K562 (cell line): Measurements from ENCODE around the gene NDUFC2. TPM values are rescaled to one million over a fixed set of nuclear protein-coding genes. Genes with fewer than 3 reads are reported as not detected.

Source experiments
- ADNP ChIP-seq: fragments of 200-800 bp; sonication (Bioruptor generic); IDR thresholded peaks from 2 replicates; pipeline ENCODE4 v1.6.1; 2016; ENCODE audit warnings: missing genetic modification characterization, missing compliant biosample characterization
- ASH1L ChIP-seq: fragments of 450-650 bp; IDR thresholded peaks from 2 replicates; pipeline ENCODE4 v1.6.1; 2018; ENCODE audit warnings: borderline replicate concordance, mild to moderate bottlenecking, low read depth; ENCODE audit not compliant: partially characterized antibody
- FIP1L1 ChIP-seq: fragments of 200-400 bp; formaldehyde crosslinking; IDR thresholded peaks from 2 replicates; pipeline ENCODE4 v1.6.1; 2018; ENCODE audit warnings: mild to moderate bottlenecking, low read depth, low read length; ENCODE audit not compliant: poor library complexity, severe bottlenecking
- HDGF ChIP-seq: fragments of 450-650 bp; IDR thresholded peaks from 2 replicates; pipeline ENCODE4 v1.6.1; 2016
- JUN ChIP-seq, 2 experiments: sonication (generic) in 1 of 2; formaldehyde crosslinking in 1 of 2; IDR thresholded peaks; 2 replicates each; pipeline versions ENCODE4 v1.6.1 to v1.8.0; 2012 to 2022; ENCODE audit warnings: borderline replicate concordance in 2 of 2, mild to moderate bottlenecking in 2 of 2, improper control_type of control experiment in 1 of 2, low read depth in 1 of 2, low read length in 1 of 2, missing genetic modification reagents in 1 of 2
- MYNN ChIP-seq, 2 experiments: sonication (generic); formaldehyde crosslinking in 1 of 2; IDR thresholded peaks; 2 replicates each; pipeline versions ENCODE4 v1.5.0 to v1.6.1; 2016 to 2020; ENCODE audit warnings: antibody characterized with exemption in 1 of 2, missing genetic modification reagents in 1 of 2
- POLR2A ChIP-seq: fragments of 450-650 bp; conservative IDR thresholded peaks from 2 replicates; pipeline ENCODE4 v1.6.1; 2016
- RCOR1 ChIP-seq, 2 experiments: IDR thresholded peaks; 2 replicates each; pipeline ENCODE4 v1.6.1; 2012; ENCODE audit warnings: low read depth in 2 of 2, low read length in 2 of 2, borderline replicate concordance in 1 of 2, improper control_type of control experiment in 1 of 2
- SUPT5H ChIP-seq: fragments of 450-650 bp; IDR thresholded peaks from 2 replicates; pipeline ENCODE4 v1.6.1; 2016
- polyA plus RNA-seq, 8 experiments: library from polyadenylated mRNA; depleted of rRNA in 4 of 8; stranded (reverse) in 5 of 8; unstranded in 3 of 8; fragments of >200 nt; fragmentation: Nextera tagmentation in 2 of 8; fragmentation: Illumina TruSeq in 1 of 8; extraction: Ambion mirVana in 2 of 8; extraction: Trizol in 1 of 8; gene quantifications; 2 replicates each; pipeline versions ENCODE4 v1.2.1 to v1.2.3, GENCODE V29; 2011 to 2014; ENCODE audit warnings: inconsistent platforms in 1 of 8, missing spikeins in 1 of 8
- total RNA-seq, 7 experiments: library from RNA; depleted of rRNA in 6 of 7; stranded (reverse); fragments of >200 nt in 6 of 7; fragmentation: Illumina TruSeq in 2 of 7; extraction: Trizol in 2 of 7; gene quantifications; 2 replicates each; pipeline versions ENCODE4 v1.2.1 to v1.2.3, GENCODE V29; 2011 to 2021; ENCODE audit warnings: low replicate concordance in 1 of 7
- TF ChIP-seq, protein P1 (sequence below): fragments of 250-450 bp; sonication (Bioruptor Pico); IDR thresholded peaks from 2 replicates; pipeline ENCODE4 v1.5.0; 2020; ENCODE audit warnings: mild to moderate bottlenecking
- TF ChIP-seq, protein P2 (sequence below), 2 experiments: fragments of 450-650 bp; formaldehyde crosslinking in 1 of 2; IDR thresholded peaks; 2 replicates each; pipeline versions ENCODE4 v1.4.0 to v1.6.1; 2014 to 2020; ENCODE audit warnings: mild to moderate bottlenecking in 2 of 2, borderline replicate concordance in 1 of 2, low read depth in 1 of 2
- TF ChIP-seq, protein P3 (sequence below): fragments of 250-450 bp; sonication (Bioruptor Pico); IDR thresholded peaks from 2 replicates; pipeline ENCODE4 v1.8.0; 2022; ENCODE audit warnings: inconsistent platforms, mild to moderate bottlenecking, moderate library complexity, borderline replicate concordance
- TF ChIP-seq, protein P4 (sequence below): fragments of 450-650 bp; conservative IDR thresholded peaks from 2 replicates; pipeline ENCODE4 v1.6.1; 2016; ENCODE audit warnings: missing genetic modification characterization, low read depth, mild to moderate bottlenecking, missing compliant biosample characterization, moderate library complexity

The NDUFC2 gene
- total and polyA plus RNA-seq, 9 of the 15 experiments (the other 6 are each of a cell fraction or from before 2014, with no cell fraction given): 168 to 1,119 (median 442) TPM

DNA sequence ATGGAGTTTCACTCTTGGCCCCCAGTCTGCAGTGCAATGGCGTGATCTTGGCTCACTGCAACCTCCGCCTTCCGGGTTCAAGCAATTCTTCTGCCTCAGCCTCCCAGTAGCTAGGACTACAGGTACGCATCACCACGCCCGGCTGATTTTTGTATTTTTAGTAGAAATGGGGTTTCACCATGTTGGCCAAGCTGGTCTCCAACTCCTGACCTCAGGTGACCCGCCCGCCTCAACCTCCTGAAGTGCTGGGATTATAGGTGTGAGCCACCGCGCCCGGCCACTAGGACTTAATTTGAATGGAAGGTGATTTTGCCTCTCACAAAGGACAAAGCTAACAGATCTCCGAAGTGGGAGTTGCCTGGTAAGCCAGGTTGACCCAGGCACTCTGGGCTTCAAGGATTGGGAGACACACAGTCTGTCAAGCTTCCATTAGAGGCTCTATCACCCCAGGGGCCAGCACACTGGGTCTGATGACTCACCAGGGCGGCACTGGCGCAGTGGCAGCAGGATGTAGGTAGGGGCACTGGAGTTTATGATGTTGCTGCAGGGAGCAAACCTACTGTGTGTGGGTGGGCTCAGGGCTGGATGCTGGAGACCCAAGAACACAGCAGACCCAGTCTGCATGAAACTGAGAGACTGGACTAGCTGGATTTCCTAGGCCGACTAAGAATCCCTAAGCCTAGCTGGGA, 38.8 kb downstream of the NDUFC2 start (continued):
- TF ChIP-seq RCOR1 (IDR thresholded peaks at IDR 0.05; ENCODE audit: borderline replicate concordance in 1 of 2, low read depth in 2 of 2, low read length in 2 of 2): no peak
- TF ChIP-seq, protein P1, sequence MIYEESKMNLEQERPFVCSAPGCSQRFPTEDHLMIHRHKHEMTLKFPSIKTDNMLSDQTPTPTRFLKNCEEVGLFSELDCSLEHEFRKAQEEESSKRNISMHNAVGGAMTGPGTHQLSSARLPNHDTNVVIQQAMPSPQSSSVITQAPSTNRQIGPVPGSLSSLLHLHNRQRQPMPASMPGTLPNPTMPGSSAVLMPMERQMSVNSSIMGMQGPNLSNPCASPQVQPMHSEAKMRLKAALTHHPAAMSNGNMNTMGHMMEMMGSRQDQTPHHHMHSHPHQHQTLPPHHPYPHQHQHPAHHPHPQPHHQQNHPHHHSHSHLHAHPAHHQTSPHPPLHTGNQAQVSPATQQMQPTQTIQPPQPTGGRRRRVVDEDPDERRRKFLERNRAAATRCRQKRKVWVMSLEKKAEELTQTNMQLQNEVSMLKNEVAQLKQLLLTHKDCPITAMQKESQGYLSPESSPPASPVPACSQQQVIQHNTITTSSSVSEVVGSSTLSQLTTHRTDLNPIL (CRISPR knock-in tag): no peak
- TF ChIP-seq FIP1L1: no peak
- TF ChIP-seq SUPT5H: no peak
- TF ChIP-seq HDGF: no peak
- peak; percentile 64 for TF ChIP-seq POLR2A
- 0 out of 2 replicates have a peak, but pooled peaks have one; percentile 24 for TF ChIP-seq MYNN (IDR thresholded peaks at IDR 0.05)
- no peak for TF ChIP-seq MYNN (CRISPR knock-in tag; IDR thresholded peaks at IDR 0.05)
- TF ChIP-seq, protein P2, sequence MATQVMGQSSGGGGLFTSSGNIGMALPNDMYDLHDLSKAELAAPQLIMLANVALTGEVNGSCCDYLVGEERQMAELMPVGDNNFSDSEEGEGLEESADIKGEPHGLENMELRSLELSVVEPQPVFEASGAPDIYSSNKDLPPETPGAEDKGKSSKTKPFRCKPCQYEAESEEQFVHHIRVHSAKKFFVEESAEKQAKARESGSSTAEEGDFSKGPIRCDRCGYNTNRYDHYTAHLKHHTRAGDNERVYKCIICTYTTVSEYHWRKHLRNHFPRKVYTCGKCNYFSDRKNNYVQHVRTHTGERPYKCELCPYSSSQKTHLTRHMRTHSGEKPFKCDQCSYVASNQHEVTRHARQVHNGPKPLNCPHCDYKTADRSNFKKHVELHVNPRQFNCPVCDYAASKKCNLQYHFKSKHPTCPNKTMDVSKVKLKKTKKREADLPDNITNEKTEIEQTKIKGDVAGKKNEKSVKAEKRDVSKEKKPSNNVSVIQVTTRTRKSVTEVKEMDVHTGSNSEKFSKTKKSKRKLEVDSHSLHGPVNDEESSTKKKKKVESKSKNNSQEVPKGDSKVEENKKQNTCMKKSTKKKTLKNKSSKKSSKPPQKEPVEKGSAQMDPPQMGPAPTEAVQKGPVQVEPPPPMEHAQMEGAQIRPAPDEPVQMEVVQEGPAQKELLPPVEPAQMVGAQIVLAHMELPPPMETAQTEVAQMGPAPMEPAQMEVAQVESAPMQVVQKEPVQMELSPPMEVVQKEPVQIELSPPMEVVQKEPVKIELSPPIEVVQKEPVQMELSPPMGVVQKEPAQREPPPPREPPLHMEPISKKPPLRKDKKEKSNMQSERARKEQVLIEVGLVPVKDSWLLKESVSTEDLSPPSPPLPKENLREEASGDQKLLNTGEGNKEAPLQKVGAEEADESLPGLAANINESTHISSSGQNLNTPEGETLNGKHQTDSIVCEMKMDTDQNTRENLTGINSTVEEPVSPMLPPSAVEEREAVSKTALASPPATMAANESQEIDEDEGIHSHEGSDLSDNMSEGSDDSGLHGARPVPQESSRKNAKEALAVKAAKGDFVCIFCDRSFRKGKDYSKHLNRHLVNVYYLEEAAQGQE (IDR thresholded peaks at IDR 0.05; ENCODE audit: borderline replicate concordance): no peak
- TF ChIP-seq, protein P2 (CRISPR knock-in tag; IDR thresholded peaks at IDR 0.05; ENCODE audit: low read depth): no peak
- no peak for TF ChIP-seq ADNP (tag)
- TF ChIP-seq, protein P3, sequence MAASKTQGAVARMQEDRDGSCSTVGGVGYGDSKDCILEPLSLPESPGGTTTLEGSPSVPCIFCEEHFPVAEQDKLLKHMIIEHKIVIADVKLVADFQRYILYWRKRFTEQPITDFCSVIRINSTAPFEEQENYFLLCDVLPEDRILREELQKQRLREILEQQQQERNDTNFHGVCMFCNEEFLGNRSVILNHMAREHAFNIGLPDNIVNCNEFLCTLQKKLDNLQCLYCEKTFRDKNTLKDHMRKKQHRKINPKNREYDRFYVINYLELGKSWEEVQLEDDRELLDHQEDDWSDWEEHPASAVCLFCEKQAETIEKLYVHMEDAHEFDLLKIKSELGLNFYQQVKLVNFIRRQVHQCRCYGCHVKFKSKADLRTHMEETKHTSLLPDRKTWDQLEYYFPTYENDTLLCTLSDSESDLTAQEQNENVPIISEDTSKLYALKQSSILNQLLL (CRISPR knock-in tag): no peak
- TF ChIP-seq JUN (IDR thresholded peaks at IDR 0.05; ENCODE audit: borderline replicate concordance, low read depth, low read length): peak; percentile 64; the same call in 1 of the 2 replicates
- no peak for TF ChIP-seq JUN (CRISPR knock-in tag; IDR thresholded peaks at IDR 0.05; ENCODE audit: borderline replicate concordance)
- no peak for TF ChIP-seq ASH1L
- TF ChIP-seq, protein P4, sequence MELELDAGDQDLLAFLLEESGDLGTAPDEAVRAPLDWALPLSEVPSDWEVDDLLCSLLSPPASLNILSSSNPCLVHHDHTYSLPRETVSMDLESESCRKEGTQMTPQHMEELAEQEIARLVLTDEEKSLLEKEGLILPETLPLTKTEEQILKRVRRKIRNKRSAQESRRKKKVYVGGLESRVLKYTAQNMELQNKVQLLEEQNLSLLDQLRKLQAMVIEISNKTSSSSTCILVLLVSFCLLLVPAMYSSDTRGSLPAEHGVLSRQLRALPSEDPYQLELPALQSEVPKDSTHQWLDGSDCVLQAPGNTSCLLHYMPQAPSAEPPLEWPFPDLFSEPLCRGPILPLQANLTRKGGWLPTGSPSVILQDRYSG (tag): peak; percentile 53; the same call in 1 of the 2 replicates
